Dedifferentiated amniotic fluid mesenchymal stem cell (primary cell): ENCODE data around the gene ZBTB11.
"Not testable (repeated sequence)": the region's sequence is repeated elsewhere in the genome, so short reads cannot be mapped to it uniquely, and the experiment has no call there.

ENCODE experiments used
- DNase-seq: peaks from one replicate; pipeline ENCODE4 v3.0.0-alpha.2; 2016; ENCODE audit errors: extremely low spot score

ZBTB11 gene

DNA sequence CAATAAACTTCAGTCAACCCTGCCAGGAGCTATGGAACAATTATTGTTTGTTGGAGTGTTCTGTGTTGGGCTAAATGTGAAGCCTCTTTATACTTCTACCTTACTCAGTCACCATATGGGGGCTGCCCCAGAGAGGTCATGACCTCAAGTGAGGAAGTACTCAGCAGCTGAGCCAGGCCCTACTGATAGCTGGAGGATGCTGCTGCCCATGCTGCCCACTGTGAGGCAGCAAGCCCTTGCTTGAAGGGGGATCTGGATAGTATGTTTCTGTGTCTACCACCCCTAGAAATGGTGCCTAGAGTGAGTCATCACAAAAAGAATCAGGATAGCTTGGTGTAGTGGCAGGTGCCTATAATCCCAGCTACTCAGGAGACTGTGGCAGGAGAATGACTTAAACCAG is 14.0 kb upstream of the ZBTB11 start:
- DNase-seq = no peak

DNA sequence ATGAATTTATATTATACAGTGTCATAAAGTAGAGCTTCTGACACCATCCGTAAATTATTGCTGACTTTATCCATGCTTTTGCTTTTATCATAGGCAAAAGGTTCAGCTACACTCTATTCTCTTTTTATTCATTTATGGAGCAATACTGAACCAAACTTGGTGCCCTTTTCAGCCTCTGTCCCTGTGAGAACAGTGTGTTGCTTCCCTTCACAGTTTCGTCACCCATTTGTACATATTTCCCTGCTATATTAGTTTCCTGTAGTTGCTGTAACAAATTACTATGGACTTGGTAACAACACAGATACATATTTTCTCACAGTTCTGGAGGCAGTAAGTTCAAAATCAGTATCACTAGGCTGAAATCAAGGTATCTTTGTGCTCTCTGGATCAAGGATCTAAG is 12.4 kb upstream of the ZBTB11 start:
- no peak for DNase-seq

DNA sequence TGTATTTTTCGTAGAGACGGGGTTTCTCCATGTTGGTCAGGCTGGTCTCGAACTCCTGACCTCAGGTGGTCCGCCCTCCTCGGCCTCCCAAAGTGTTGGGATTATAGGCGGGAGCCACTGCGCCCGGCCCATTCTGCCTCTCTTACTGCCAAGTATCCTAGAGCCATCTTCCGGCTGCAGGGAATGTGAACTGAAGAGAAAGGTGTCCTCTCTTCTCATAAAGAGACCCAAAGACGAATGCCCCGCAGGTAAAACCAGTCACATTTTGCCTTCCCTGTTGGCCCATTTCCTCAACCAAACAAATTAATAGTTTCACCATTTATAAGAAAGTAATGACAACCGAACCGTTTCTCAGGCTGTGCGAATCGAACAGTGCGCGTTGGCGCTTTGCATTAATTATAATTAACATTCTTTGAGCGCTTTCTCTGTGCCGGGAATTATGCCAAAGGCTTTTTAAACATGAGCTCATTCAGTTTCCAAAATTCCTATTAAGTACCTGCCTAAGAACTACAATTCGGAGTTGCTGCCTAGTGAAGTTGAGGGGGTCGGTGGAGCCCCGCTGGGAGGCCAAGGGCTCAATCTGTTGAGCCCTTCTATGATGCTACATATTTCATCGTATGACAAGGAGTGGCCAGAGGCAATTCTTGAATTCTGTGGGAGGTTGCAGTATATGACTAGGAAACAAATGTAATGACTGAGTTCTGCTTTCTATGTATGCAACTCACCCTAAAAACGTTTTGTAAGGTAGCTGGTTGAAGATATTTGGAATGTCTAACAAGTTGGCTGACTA is 10.4 kb upstream of the ZBTB11 start:
- no peak for DNase-seq

DNA sequence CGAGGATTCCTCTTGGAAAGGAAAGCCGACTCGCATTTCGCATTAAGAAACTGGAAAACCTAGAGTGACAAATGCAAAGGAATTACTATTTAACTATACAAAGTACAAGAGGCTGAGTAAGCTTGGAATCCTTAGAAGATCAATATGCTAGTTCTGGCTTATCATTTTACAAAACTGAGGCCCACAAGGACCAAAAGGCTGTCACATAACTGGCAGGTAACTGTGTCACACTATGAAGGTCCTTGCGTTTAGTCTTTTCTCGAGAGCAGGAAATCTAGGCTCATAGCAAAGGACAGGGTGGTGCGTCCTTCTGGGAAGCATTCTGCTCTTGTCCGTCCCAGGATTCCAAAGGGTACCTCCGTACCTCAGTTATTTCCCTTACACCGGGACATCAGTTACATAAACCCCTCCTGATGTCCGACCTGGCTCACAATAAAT is 9.0 kb upstream of the ZBTB11 start:
- DNase-seq = no peak

DNA sequence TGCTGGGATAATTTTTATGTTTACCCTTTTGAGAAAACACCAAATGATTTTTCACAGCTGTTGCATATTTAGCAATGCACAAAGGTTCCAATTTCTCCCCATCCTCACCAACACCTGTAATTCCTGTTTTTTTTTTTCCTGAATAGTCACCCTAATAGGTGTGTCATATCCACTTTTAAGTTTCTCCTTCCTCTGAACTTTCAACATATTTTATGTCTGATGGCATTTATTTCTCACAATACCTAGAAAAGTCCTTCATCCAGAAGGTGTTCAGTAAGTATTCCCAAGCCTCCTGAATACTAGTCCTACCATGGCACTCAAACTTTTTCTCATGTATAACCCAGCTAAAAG is 8.1 kb upstream of the ZBTB11 start:
- no peak for DNase-seq

DNA sequence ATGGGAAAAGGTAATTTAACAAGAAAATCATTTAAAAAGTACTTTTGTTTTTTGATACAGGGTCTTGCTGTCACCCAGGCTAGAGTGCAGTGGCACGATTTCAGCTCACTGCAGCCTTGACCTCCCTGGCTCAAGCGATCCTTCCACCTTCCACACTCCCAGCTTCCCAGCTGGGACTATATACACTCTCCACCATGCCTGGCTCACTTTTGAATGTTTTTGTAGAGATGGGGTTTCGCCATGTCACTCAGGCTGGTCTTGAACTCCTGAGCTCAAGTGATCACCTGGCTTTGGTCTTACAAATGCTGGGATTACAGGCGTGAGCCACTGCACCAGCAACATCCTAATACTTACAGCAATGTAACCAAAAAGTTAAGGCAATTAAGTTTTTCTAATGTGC is 3.5 kb upstream of the ZBTB11 start:
- no peak for DNase-seq

DNA sequence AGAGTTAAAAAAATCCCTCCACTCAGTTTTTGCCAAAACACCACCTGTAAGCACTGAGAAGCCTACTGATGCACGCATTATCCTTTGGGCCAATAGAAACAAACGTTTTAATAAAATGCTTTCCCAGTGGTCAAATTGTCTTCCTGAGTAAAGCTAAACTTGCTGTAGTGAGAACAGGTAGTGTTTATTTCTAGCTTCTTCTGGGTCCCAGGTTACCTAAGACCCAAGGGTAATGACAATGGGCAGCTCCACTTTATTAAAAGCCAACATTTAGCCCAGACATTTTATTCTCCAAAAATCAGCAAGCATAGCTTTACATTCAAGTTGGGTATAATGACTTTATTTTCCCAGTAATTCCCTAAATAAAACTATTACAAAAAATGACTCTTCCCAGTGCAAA is 1.9 kb upstream of the ZBTB11 start:
- DNase-seq = not testable (repeated sequence)

DNA sequence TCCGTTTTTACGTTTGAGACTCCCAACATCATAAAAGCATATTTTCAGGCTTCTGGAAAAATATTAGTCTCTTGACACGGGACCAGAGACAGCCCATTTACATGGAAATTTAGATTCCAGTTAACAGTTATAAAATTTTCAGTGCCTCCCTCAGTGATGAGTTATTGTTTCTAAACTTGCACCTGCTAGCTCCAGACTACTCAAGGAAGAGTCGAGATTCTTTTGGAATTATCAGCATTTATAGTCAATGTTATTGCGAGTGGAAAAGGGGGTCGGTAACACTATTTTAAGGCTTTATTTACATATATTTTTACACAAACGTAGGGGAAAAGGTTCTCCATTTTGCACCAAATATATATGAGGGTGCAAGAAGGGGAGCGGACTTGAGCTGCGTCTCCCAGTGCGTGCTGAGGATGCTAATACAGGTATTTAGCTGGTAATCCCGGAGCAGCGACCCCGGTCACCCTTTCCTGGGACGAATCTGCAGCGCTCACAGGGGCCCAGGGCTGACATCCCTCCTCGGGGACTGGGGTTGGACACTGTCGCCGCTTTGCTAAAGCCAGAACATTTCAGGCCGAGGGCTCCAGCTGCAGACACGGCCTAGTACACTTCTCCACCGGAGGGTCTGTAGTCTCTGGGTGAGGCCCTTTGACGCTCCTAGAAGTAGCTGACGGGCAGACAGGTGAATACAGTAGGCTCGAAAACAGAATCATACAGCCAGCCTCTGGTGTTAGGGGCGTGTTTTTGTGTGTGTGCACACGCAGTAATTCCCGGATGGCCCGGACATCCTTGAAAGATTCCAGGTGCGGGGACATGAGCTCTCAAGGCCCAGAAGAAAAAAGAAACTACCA is 729 bp upstream of the ZBTB11 start:
- no peak for DNase-seq

DNA sequence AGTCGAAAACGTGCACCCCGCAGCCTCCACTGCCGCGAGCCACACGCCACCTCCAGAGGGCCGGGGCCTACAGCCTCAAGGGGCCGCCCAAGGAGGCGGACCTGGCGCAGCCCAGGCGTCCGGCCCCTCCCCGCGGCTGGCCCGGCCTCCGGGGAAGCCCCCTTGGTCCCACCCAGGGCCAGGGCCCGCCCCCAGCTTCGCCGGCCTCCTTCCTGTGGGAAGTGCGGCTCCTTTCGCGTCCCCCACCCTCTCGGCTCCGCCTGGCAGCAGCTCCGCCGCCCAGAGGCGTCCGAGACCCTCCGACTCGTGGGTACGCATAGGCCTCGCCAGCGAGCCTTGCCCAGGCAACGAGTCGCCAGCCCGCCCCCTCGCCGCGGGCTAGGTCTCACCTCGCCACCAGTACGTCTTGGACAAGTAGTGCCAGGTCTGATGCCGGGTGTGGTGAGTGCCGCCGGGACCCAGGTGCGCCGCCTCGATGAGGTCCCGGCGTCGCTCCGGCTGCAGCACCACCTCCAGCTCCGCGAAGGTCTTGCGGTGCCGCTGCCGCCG is 642 bp downstream of the ZBTB11 start:
- DNase-seq = peak; percentile 83

DNA sequence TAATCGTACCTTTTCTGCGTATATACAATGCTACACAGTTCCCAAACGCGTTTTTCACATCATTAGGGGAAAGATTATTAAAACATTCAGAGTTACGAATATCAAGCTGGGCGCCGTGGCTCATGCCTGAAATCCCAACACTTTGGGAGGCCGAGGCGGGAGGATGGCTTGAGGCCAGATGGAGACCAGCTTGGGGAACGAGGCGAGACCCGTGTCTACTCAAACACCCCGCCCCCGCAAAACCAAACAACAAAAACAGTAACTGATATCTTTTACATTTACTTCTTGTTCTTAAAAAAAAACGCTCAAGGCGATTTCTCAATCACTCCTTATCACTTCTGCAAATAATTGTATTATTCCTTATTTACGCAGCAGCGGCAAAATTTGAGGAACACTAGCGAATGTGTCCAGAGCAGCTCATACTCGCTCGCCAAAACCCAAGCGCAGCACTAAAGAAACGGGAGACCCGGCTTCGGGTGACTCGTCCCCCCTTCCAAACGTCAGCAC is 1.2 kb downstream of the ZBTB11 start:
- no peak for DNase-seq

DNA sequence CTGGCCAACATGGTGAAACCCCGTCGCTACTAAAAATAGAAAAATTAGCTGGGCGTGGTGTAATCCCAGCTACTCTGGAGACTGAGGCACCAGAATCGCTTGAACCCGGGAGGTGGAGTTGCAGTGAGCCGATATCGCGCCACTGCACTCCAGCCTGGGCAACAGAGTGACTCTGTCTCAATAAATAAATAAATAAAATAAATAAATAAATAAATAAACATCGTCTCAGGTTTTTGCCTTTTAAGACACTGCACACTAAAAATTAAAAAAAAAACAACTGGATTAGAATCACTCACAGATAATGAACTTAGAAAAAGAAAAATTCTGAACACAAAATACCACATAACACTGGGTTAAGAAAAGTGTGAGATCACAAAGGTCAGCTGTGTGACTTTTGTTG is 2.4 kb downstream of the ZBTB11 start:
- no peak for DNase-seq

DNA sequence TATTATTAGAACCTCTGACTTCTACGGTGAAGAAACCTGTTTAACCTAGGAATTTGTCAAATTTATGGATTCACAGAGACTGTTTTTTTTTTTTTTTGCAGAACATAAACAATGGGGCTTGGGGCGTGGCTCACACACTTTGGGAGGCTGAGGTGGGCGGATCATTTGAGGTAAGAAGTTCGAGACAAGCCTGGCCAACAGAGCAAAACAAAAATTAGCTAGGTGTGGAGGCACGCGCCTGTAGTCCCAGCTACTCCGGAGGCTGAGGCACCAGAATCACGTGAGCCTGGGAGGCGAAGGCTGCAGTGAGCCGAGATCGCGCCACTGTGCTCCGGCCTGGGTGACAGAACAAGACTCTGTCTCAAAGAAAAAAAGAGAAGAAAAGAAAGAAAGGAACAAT is 3.0 kb downstream of the ZBTB11 start:
- no peak for DNase-seq

DNA sequence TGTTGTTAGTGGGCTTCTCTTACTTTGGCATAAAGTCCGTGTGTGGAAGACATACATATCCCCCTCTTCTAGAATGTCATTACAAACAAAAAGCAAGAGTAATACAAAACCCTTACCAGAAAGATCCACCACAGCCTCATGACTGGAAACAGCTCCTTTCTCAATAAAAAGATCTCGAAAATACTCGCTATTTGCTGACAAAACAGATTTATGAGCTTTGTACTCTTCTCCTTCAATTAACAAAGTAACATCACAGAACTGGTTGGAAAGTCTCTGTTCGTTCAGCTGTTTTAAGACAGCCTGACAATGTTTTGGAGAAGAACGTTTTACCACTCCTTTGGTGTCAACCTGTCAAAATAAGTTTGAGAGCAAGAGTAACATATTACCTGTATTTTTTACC is 5.9 kb downstream of the ZBTB11 start:
- DNase-seq = no peak

DNA sequence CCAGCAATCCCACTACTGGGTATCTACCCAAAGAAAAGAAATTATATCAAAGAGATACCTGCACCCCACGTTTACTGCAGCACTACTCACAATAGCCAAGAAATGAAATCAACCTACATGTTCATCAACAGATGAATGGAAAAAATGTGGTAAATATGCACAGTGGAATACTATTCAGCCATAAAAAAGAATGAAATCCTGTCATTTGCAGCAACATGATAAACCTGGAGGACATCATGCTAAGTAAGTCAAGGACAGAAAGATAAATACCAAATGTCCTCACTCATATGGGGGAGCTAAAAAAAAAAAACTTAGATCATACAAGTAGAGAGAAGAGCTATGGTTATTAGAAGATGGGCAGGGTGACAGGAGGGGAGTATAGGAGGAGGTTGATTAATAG is 9.1 kb downstream of the ZBTB11 start:
- no peak for DNase-seq

DNA sequence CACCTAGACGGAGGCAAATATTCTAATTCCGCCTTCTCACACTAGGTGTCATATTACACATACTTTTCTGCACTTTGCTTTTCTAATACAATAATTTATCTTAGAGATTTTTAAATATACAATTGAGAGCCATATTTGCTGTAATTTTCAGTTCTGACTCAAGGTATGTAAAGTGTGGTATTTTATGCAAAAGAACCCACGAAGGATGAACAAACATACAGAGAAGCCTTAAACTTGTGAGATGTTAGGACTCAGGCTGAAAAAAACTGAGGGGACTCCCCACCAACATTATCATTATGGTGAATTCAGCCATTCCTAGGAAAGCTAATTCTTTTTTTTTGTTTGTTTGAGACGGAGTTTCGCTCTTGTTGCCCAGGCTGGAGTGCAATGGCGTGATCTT is 9.6 kb downstream of the ZBTB11 start:
- no peak for DNase-seq

DNA sequence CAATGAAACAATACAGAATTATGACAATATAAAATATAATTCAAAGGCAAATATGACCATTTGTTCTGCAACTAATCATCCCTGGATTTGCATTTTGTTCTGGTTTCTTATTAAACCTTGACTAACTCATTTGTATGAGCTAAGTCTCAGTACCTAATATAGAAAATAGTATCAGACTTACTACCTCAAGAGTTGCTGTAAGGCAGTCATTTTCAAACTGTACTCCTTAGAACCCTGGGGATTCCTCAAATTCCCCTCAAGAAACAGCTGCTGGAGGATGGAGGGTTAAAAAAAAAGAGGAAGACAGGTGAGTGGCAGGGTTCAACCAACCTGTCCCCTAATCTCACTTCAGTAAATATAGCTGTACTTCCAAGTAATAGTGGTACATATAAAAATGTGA is 11.1 kb downstream of the ZBTB11 start:
- no peak for DNase-seq

DNA sequence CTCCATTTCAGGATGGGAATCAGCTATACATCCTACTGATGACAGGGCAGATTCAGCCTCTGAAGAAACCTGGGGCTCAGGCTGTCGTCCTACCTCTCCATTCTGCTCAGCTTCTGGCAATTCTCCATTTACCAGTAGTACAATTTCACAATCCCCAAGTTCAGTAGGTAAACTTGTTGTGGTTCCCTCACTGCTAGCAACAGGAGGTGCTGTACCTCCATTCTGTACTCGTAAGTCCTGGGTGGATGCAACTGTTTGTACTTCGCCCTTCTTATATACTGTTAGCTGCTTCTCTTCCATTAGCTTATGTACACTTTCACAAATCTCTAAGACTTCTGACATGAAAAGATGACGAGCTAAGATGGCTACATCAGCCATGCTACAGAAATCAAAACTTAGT is 11.6 kb downstream of the ZBTB11 start:
- no peak for DNase-seq

DNA sequence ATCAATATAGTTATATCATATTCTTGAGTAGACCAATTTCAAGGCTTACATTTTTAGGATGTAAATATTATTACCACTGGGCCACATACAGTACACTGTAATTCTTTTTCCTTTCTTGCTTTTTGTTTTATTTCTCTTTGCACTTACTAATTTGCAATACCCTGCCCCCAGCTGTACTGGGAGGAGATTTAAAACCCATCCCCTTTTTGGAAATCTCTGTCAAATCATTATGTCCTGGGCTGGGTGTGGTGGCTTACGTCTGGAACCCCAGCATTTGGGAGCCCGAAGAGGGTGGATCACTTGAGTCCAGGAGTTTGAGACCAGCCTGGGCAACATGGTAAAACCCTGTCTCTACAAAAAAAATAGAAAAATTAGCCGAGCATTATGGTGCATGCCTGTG is 16.2 kb downstream of the ZBTB11 start:
- DNase-seq = no peak

DNA sequence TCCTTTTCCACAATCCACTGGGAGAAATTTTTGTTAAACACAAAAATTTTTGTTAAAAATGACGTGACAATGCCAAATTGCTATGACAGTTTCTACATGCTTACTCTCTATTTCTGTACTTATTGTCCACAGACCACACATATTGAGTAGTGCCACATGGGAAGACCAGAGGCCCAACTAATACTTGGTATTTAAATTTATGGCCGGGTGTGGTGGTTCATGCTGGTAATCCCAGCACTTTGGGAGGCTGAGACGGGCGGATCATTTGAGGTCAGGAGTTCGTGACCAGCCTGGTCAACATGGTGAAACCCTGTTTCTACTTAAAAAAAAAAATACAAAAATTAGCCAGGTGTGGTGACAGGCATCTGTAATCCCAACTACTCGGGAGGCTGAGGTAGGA is 20.3 kb downstream of the ZBTB11 start:
- DNase-seq = no peak

DNA sequence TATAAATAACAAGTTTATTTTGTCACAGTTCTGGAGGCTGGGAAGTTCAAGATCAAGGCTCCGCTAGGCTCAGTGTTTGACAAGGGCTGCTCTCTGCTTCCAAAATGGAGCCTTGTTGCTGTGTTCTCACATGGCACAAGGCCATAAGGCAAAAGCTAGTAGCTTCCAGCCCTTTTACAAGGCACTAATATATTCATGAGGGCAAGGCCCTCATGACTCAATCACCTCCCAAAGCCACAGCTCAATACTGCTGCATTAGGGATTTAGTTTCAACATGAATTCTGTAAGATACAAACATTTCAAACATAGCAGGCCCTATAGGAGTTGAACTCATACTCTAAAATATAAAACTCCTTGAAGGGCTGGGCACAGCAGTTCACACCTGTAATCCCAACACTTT is 30.2 kb downstream of the ZBTB11 start:
- no peak for DNase-seq

DNA sequence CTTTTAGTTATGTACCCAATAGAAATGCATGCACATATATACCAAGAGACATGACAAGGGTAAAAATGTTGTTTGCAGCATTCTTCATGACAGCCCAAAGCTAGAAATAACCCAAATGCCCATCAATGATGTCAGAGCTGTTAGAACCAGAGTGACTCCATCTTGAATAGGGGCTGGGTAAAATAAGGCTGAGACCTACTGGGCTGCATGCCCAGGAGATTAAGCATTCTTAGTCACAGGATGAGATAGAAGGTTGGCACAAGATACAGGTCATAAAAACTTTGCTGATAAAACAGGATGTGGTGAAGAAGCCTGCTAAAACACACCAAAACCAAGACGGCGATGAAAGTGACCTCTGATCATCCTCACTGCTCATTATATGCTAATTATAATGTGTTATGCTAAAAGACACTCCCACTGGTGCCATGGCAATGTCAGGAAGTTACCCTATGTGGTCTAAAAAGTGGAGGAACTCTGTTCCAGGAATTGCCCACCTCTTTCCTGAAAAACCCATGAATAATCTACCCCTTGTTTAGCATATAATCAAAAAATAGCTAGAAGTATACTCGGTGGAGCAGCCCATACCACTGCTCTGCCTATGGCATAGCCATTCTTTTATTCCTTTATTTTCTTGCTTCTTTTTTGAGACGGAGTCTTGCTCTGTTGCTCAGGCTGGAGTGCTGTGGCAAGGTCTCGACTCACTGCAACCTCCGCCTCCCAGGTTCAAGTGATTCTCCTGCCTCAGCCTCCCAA is 32.9 kb downstream of the ZBTB11 start:
- peak; percentile 17 for DNase-seq
